ENCODE data around the gene RCBTB2.

DNA sequence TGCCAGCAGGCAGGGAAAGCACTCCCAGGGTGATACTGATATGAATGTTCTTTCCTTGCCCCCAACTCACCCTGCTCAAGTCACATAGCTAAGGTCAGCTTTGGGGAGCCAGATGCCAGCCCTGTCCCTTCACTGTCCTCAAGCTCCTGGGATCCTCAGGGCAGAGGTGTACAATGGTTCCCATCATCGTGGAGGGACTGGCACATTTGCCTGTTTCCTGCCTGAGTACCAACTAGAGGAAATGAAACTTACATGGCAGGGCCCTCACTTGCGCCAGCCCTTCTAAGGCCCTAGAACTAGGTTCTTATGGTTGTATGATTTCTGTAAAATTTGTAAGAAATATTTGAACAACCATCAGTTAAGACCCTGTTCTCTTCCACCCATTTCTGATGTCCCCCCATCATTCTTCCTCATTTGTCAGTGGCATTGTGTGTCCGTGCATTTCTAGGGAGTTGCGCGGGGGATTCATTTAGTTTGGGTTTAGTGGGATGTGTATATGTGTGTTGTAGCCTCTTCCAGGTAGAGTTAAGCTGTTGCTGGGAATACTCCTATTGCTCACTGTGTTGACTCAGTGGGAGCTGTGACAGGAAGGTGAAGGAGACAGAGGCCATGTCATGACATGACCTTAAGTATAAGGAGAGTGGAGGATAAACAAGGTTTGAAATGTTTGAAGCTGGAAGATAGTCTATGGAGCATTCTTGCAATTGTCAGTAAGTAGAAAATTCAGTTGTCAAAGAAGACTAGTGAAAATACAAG lies 41.3 kb upstream of the RCBTB2 start:
- TF ChIP-seq, protein P1, sequence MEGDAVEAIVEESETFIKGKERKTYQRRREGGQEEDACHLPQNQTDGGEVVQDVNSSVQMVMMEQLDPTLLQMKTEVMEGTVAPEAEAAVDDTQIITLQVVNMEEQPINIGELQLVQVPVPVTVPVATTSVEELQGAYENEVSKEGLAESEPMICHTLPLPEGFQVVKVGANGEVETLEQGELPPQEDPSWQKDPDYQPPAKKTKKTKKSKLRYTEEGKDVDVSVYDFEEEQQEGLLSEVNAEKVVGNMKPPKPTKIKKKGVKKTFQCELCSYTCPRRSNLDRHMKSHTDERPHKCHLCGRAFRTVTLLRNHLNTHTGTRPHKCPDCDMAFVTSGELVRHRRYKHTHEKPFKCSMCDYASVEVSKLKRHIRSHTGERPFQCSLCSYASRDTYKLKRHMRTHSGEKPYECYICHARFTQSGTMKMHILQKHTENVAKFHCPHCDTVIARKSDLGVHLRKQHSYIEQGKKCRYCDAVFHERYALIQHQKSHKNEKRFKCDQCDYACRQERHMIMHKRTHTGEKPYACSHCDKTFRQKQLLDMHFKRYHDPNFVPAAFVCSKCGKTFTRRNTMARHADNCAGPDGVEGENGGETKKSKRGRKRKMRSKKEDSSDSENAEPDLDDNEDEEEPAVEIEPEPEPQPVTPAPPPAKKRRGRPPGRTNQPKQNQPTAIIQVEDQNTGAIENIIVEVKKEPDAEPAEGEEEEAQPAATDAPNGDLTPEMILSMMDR (IDR thresholded peaks at IDR 0.05): no peak
- no peak for TF ChIP-seq POLR2AphosphoS5 (IDR thresholded peaks at IDR 0.05)
- TF ChIP-seq EP300 (IDR thresholded peaks at IDR 0.05; ENCODE audit: low read depth): no peak
- no peak for TF ChIP-seq POLR2A (IDR thresholded peaks at IDR 0.05)
